ENCODE data around the gene TNNI2.

DNA sequence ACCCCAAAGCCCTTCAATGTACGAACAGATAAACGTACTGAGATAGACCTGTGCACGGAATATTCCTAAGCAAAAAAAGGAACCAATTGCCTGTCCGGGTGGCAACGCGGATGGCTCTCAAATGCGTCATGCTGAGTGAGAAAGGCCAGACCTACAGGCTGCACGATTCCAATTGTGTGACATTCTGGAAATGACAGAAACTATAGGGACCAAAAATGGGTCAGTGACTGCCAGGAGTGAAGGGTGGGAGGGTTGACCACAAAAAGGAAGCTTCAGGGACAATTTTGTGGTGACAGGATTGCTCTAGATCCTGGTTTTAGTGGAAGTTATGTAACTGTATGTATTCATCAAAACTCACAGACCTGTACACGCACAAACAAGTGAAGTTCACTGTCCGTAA is 28.0 kb upstream of the TNNI2 start:
- no peak for TF ChIP-seq ZNF274 (IDR thresholded peaks at IDR 0.05; ENCODE audit: low read depth, low read length)
- TF ChIP-seq SUZ12 (IDR thresholded peaks at IDR 0.05; ENCODE audit: extremely low read depth, insufficient read depth, insufficient read length) = no peak
